HEK293 (cell line): ENCODE results near the gene ABCA7.
A peak's percentile ranks its signal among the peaks of the same experiment; 100 is the strongest.

Experiments
- ATF2 ChIP-seq: fragments of 450-650 bp; formaldehyde crosslinking; IDR thresholded peaks from 2 replicates; pipeline ENCODE4 v1.5.1; 2016; ENCODE audit warnings: missing biosample characterization, missing genetic modification characterization, low read depth
- BCL11A ChIP-seq: fragments of 450-650 bp; formaldehyde crosslinking; IDR thresholded peaks from 2 replicates; pipeline ENCODE4 v1.5.1; 2016; ENCODE audit warnings: low read depth, missing biosample characterization, missing genetic modification characterization
- ELK4 ChIP-seq: IDR thresholded peaks from 2 replicates; pipeline ENCODE4 v1.6.1; 2011; ENCODE audit warnings: mild to moderate bottlenecking, low read depth, low read length, borderline replicate concordance
- GLIS2 ChIP-seq: fragments of 450-650 bp; formaldehyde crosslinking; IDR thresholded peaks from 2 replicates; pipeline ENCODE4 v1.5.1; 2016; ENCODE audit warnings: missing biosample characterization, missing genetic modification characterization
- HOXC10 ChIP-seq: sonication (generic); formaldehyde crosslinking; IDR thresholded peaks from 2 replicates; pipeline ENCODE4 v1.8.1; 2023; ENCODE audit warnings: mild to moderate bottlenecking, missing genetic modification reagents
- SCRT2 ChIP-seq: fragments of 450-650 bp; formaldehyde crosslinking; IDR thresholded peaks from 2 replicates; pipeline ENCODE4 v1.5.1; 2016; ENCODE audit warnings: missing biosample characterization, missing genetic modification characterization
- SP3 ChIP-seq: fragments of 450-650 bp; formaldehyde crosslinking; IDR thresholded peaks from 2 replicates; pipeline ENCODE4 v1.5.1; 2016; ENCODE audit warnings: missing biosample characterization, missing genetic modification characterization
- SP7 ChIP-seq: fragments of 450-650 bp; formaldehyde crosslinking; IDR thresholded peaks from 2 replicates; pipeline ENCODE4 v1.5.1; 2016; ENCODE audit warnings: missing biosample characterization, missing genetic modification characterization
- ZBTB7A ChIP-seq: fragments of 450-650 bp; formaldehyde crosslinking; IDR thresholded peaks from 2 replicates; pipeline ENCODE4 v1.5.1; 2016; ENCODE audit warnings: low read depth, missing biosample characterization, missing genetic modification characterization
- ZFP37 ChIP-seq: fragments of 450-650 bp; formaldehyde crosslinking; IDR thresholded peaks from 2 replicates; pipeline ENCODE4 v1.5.1; 2016; ENCODE audit warnings: missing biosample characterization, missing genetic modification characterization
- ZIC2 ChIP-seq: fragments of 450-650 bp; formaldehyde crosslinking; IDR thresholded peaks from 2 replicates; pipeline ENCODE4 v1.5.1; 2016; ENCODE audit warnings: missing biosample characterization, missing genetic modification characterization
- ZNF112 ChIP-seq: fragments of 450-650 bp; formaldehyde crosslinking; IDR thresholded peaks from 2 replicates; pipeline ENCODE4 v1.5.0; 2017; ENCODE audit warnings: missing biosample characterization, missing genetic modification characterization
- ZNF138 ChIP-seq: fragments of 450-650 bp; formaldehyde crosslinking; IDR thresholded peaks from 2 replicates; pipeline ENCODE4 v1.5.1; 2016; ENCODE audit warnings: missing biosample characterization, missing genetic modification characterization, borderline replicate concordance
- ZNF169 ChIP-seq: fragments of 450-650 bp; formaldehyde crosslinking; IDR thresholded peaks from 2 replicates; pipeline ENCODE4 v1.5.1; 2016; ENCODE audit warnings: missing biosample characterization, missing genetic modification characterization
- ZNF19 ChIP-seq: fragments of 450-650 bp; formaldehyde crosslinking; IDR thresholded peaks from 2 replicates; pipeline ENCODE4; 2016; ENCODE audit warnings: missing biosample characterization, missing genetic modification characterization, low read depth
- ZNF274 ChIP-seq, 2 experiments: fragments of 200-500 bp in 1 of 2; fragments of 450-650 bp in 1 of 2; sonication (Bioruptor generic) in 1 of 2; formaldehyde crosslinking in 1 of 2; IDR thresholded peaks; 2 replicates each; pipeline versions ENCODE4 v1.5.1 to v1.6.1; 2014 to 2016; ENCODE audit warnings: borderline replicate concordance in 1 of 2, inconsistent platforms in 1 of 2, low read length in 1 of 2, missing biosample characterization in 1 of 2, missing genetic modification characterization in 1 of 2
- ZNF391 ChIP-seq: fragments of 450-650 bp; formaldehyde crosslinking; IDR thresholded peaks from 2 replicates; pipeline ENCODE4 v1.5.1; 2016; ENCODE audit warnings: low read depth, missing biosample characterization, missing genetic modification characterization, borderline replicate concordance
- ZNF423 ChIP-seq: fragments of 450-650 bp; formaldehyde crosslinking; IDR thresholded peaks from 2 replicates; pipeline ENCODE4 v1.5.1; 2016; ENCODE audit warnings: missing biosample characterization, missing genetic modification characterization
- ZNF433 ChIP-seq: fragments of 450-650 bp; formaldehyde crosslinking; IDR thresholded peaks from 2 replicates; pipeline ENCODE4 v1.5.1; 2016; ENCODE audit warnings: missing biosample characterization, missing genetic modification characterization, low read depth
- ZNF473 ChIP-seq: fragments of 450-650 bp; formaldehyde crosslinking; IDR thresholded peaks from 2 replicates; pipeline ENCODE4 v1.5.1; 2017; ENCODE audit warnings: missing biosample characterization, missing genetic modification characterization
- ZNF513 ChIP-seq: fragments of 450-650 bp; IDR thresholded peaks from 2 replicates; pipeline ENCODE4 v1.5.1; 2018; ENCODE audit warnings: missing biosample characterization, missing genetic modification characterization
- ZNF521 ChIP-seq: fragments of 450-650 bp; formaldehyde crosslinking; IDR thresholded peaks from 2 replicates; pipeline ENCODE4 v1.5.1; 2017; ENCODE audit warnings: missing biosample characterization, mild to moderate bottlenecking, missing genetic modification characterization
- ZNF544 ChIP-seq: fragments of 450-650 bp; formaldehyde crosslinking; IDR thresholded peaks from 2 replicates; pipeline ENCODE4 v1.5.0; 2017; ENCODE audit warnings: missing biosample characterization, missing genetic modification characterization
- ZNF549 ChIP-seq: fragments of 450-650 bp; IDR thresholded peaks from 2 replicates; pipeline ENCODE4 v1.5.1; 2018; ENCODE audit warnings: missing biosample characterization, missing genetic modification characterization, mild to moderate bottlenecking, inconsistent platforms, moderate library complexity
- ZNF624 ChIP-seq: fragments of 450-650 bp; formaldehyde crosslinking; IDR thresholded peaks from 2 replicates; pipeline ENCODE4 v1.5.1; 2017; ENCODE audit warnings: missing biosample characterization, missing genetic modification characterization
- ZNF670 ChIP-seq: fragments of 450-650 bp; formaldehyde crosslinking; IDR thresholded peaks from 2 replicates; pipeline ENCODE4 v1.5.1; 2016; ENCODE audit warnings: missing biosample characterization, missing genetic modification characterization, low read depth
- ZNF791 ChIP-seq: fragments of 450-650 bp; formaldehyde crosslinking; IDR thresholded peaks from 2 replicates; pipeline ENCODE4 v1.5.1; 2016; ENCODE audit warnings: missing biosample characterization, missing genetic modification characterization
- ZNF830 ChIP-seq: fragments of 450-650 bp; IDR thresholded peaks from 2 replicates; pipeline ENCODE4 v1.5.0; 2018; ENCODE audit warnings: missing biosample characterization, missing genetic modification characterization, low read depth, mild to moderate bottlenecking, moderate library complexity
- ZNF837 ChIP-seq: fragments of 450-650 bp; formaldehyde crosslinking; IDR thresholded peaks from 2 replicates; pipeline ENCODE4 v1.5.1; 2016; ENCODE audit warnings: missing biosample characterization, missing genetic modification characterization
- ZSCAN4 ChIP-seq: fragments of 450-650 bp; formaldehyde crosslinking; IDR thresholded peaks from 2 replicates; pipeline ENCODE4 v1.5.1; 2017; ENCODE audit warnings: missing biosample characterization, missing genetic modification characterization
- ZXDB ChIP-seq: fragments of 450-650 bp; formaldehyde crosslinking; IDR thresholded peaks from 2 replicates; pipeline ENCODE4 v1.5.1; 2016; ENCODE audit warnings: missing biosample characterization, missing genetic modification characterization
- TF ChIP-seq, protein P1 (sequence below): fragments of 450-650 bp; formaldehyde crosslinking; IDR thresholded peaks from 2 replicates; pipeline ENCODE4 v1.5.1; 2017; ENCODE audit warnings: missing biosample characterization, missing genetic modification characterization
- TF ChIP-seq, protein P2 (sequence below): fragments of 450-650 bp; formaldehyde crosslinking; IDR thresholded peaks from 2 replicates; pipeline ENCODE4 v1.5.1; 2016; ENCODE audit warnings: missing biosample characterization, missing genetic modification characterization

Gene ABCA7

GRCh38 chr19:1105873-1106840 lies 66.2 kb downstream of the ABCA7 start (continued):
- TF ChIP-seq ELK4: no peak
- TF ChIP-seq ZXDB (tag by site-specific recombination): 0 out of 2 replicates have a peak, but pooled peaks have one; percentile 6
- TF ChIP-seq ZNF837: no peak
- TF ChIP-seq SP7: no peak
- TF ChIP-seq ZNF19: no peak
- no peak for TF ChIP-seq ZNF138
- TF ChIP-seq GLIS2 (tag by site-specific recombination): peak; percentile 63
- no peak for TF ChIP-seq ZNF521
- no peak for TF ChIP-seq ZSCAN4 (tag by site-specific recombination)
- TF ChIP-seq, protein P1, sequence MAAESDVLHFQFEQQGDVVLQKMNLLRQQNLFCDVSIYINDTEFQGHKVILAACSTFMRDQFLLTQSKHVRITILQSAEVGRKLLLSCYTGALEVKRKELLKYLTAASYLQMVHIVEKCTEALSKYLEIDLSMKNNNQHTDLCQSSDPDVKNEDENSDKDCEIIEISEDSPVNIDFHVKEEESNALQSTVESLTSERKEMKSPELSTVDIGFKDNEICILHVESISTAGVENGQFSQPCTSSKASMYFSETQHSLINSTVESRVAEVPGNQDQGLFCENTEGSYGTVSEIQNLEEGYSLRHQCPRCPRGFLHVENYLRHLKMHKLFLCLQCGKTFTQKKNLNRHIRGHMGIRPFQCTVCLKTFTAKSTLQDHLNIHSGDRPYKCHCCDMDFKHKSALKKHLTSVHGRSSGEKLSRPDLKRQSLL (tag by site-specific recombination): no peak
- TF ChIP-seq ZBTB7A (tag by site-specific recombination): no peak
- TF ChIP-seq ZNF112: no peak
- no peak for TF ChIP-seq ZNF473
- no peak for TF ChIP-seq ZNF513 (tag by site-specific recombination)
- TF ChIP-seq SP3 (tag by site-specific recombination): no peak
- peak; percentile 82 for TF ChIP-seq SCRT2
- no peak for TF ChIP-seq ZNF544 (tag by site-specific recombination)
- no peak for TF ChIP-seq BCL11A
- TF ChIP-seq ZNF791 (tag by site-specific recombination): no peak
- TF ChIP-seq ATF2 (tag by site-specific recombination): no peak
- TF ChIP-seq HOXC10 (CRISPR knock-in tag): no peak
- TF ChIP-seq ZFP37: no peak
- no peak for TF ChIP-seq ZNF169 (tag by site-specific recombination)
- TF ChIP-seq ZNF830 (tag by site-specific recombination): no peak
- TF ChIP-seq ZNF624: no peak
- TF ChIP-seq ZIC2 (tag by site-specific recombination): peak; percentile 63
- TF ChIP-seq ZNF391 (tag by site-specific recombination): no peak
- TF ChIP-seq ZNF433 (tag by site-specific recombination): no peak
- no peak for TF ChIP-seq ZNF274 (IDR thresholded peaks at IDR 0.05; ENCODE audit: low read length)
- TF ChIP-seq ZNF274 (tag by site-specific recombination; IDR thresholded peaks at IDR 0.05; ENCODE audit: borderline replicate concordance): no peak
- no peak for TF ChIP-seq ZNF549
- TF ChIP-seq, protein P2, sequence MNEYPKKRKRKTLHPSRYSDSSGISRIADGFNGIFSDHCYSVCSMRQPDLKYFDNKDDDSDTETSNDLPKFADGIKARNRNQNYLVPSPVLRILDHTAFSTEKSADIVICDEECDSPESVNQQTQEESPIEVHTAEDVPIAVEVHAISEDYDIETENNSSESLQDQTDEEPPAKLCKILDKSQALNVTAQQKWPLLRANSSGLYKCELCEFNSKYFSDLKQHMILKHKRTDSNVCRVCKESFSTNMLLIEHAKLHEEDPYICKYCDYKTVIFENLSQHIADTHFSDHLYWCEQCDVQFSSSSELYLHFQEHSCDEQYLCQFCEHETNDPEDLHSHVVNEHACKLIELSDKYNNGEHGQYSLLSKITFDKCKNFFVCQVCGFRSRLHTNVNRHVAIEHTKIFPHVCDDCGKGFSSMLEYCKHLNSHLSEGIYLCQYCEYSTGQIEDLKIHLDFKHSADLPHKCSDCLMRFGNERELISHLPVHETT (tag by site-specific recombination): no peak
- no peak for TF ChIP-seq ZNF670 (tag by site-specific recombination)
- TF ChIP-seq ZNF423 (tag by site-specific recombination): no peak
